ENCODE measurements around the gene NKTR.

DNA sequence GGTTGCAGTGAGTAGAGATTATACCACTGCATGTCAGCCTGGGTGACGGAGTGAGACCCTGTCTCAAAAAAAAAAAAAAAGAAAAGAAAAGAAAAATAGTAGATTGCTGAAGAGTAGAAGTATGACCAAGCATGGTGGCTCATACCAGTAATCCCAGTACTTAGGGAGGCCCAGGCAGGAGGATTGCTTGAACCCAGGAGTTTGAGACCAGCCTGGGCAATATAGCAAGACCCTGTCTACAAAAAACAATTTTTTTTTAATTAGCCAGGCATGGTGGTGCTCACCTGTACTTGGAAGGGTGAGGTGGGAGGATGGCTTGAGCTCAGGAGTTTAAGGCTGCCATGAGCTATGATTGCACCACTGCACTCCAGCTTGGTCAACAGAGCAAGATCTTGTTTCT lies 2.5 kb downstream of the NKTR start:
- TF ChIP-seq ZNF274 (IDR thresholded peaks at IDR 0.05; ENCODE audit: low read depth, low read length): no peak
- TF ChIP-seq SUZ12 (IDR thresholded peaks at IDR 0.05; ENCODE audit: extremely low read depth, insufficient read depth, insufficient read length): no peak
- no peak for TF ChIP-seq YY1 (IDR thresholded peaks at IDR 0.05; ENCODE audit: insufficient read depth, insufficient read length)

All from NT2/D1 (cell line).